ENCODE results near the gene NECAB2.

- TF ChIP-seq CTCF (IDR thresholded peaks at IDR 0.05): peak; percentile 31 to 80 (median 54)
- no peak for TF ChIP-seq POLR2AphosphoS5 (IDR thresholded peaks at IDR 0.05)
- no peak for TF ChIP-seq EP300 (IDR thresholded peaks at IDR 0.05)
Measured at GRCh38 chr16:83967838-83968305, at the start of gene NECAB2.
